H1 (cell line): ENCODE data around the gene HSD17B2. TPM values are rescaled to one million over a fixed set of nuclear protein-coding genes. Genes with fewer than 3 reads are reported as not detected.

Experiments used
- CTCF ChIA-PET: fragments of 300-600 bp; sonication (Branson Sonifier 250); formaldehyde crosslinking; loops from one replicate; lab custom pipeline; 2021; ENCODE audit not compliant: partially characterized antibody; lab: Charles Lee
- POLR2A ChIA-PET: fragments of 300-600 bp; sonication (Branson Sonifier 250); formaldehyde crosslinking; loops from one replicate; lab custom pipeline; 2021; ENCODE audit warnings: inconsistent platforms; ENCODE audit not compliant: partially characterized antibody; lab: Charles Lee
- DNase-seq, 2 experiments: peaks; one replicate each; pipeline versions ENCODE4 v3.0.0 to v3.0.0-alpha.2; 2010 to 2022; ENCODE audit warnings: low spot score in 2 of 2, low read depth in 1 of 2, mixed read lengths in 1 of 2
- FAIRE-seq: peaks from 2 replicates; lab custom pipeline; 2011; peaks lifted over from hg19 to GRCh38; lab: Jason Lieb, UNC
- H2AFZ ChIP-seq: 2 replicates; pipeline ENCODE4 v1.8.1; 2012; ENCODE audit warnings: low read length, inconsistent platforms
- H2AK5ac ChIP-seq: 2 replicates; pipeline ENCODE4 v1.6.1; 2013; ENCODE audit warnings: low read depth, low read length
- H2BK120ac ChIP-seq: replicated peaks from 2 replicates; pipeline ENCODE3; 2013; ENCODE audit warnings: low read depth, low read length, inconsistent platforms
- H2BK12ac ChIP-seq: 2 replicates; pipeline ENCODE4 v1.6.1; 2013; ENCODE audit warnings: low read depth, low read length
- H2BK15ac ChIP-seq: 2 replicates; pipeline ENCODE4 v1.6.1; 2013; ENCODE audit warnings: low read length
- H2BK20ac ChIP-seq: 2 replicates; pipeline ENCODE4 v1.6.1; 2013; ENCODE audit warnings: low read length
- H2BK5ac ChIP-seq: 2 replicates; pipeline ENCODE4 v1.6.1; 2013; ENCODE audit warnings: low read depth, low read length
- H3K14ac ChIP-seq: 2 replicates; pipeline ENCODE4 v1.6.1; 2013; ENCODE audit warnings: inconsistent platforms; ENCODE audit not compliant: insufficient read length
- H3K18ac ChIP-seq: 2 replicates; pipeline ENCODE4 v1.6.1; 2013; ENCODE audit warnings: low read length; ENCODE audit errors: extremely low read depth
- H3K23ac ChIP-seq: 2 replicates; pipeline ENCODE4 v1.6.1; 2013; ENCODE audit warnings: inconsistent platforms; ENCODE audit not compliant: insufficient read length
- H3K23me2 ChIP-seq: 2 replicates; pipeline ENCODE4 v1.6.1; 2013; ENCODE audit warnings: low read depth, low read length
- H3K27ac ChIP-seq: 2 replicates; pipeline ENCODE4 v1.6.1; 2011; ENCODE audit warnings: low read depth, low read length, inconsistent platforms
- H3K27me3 ChIP-seq, 4 experiments: replicated peaks in 1 of 4; 1 replicate in 1 of 4; 2 replicates in 3 of 4; pipeline versions ENCODE4 v1.6.1 to v1.8.1; 2011 to 2013; ENCODE audit warnings: low read length in 3 of 4, mild to moderate bottlenecking in 3 of 4, inconsistent platforms in 2 of 4, mixed read lengths in 2 of 4, moderate library complexity in 1 of 4; ENCODE audit not compliant: control insufficient read depth in 3 of 4, insufficient read depth in 3 of 4; ENCODE audit errors: extremely low read depth in 1 of 4
- H3K36me3 ChIP-seq, 4 experiments: 2 replicates each; pipeline versions ENCODE4 v1.6.1 to v1.8.1; 2011 to 2013; ENCODE audit warnings: mild to moderate bottlenecking in 4 of 4, low read length in 3 of 4, moderate library complexity in 2 of 4, control low read depth in 1 of 4, inconsistent platforms in 1 of 4; ENCODE audit not compliant: insufficient read depth in 4 of 4, control insufficient read depth in 2 of 4
- H3K4ac ChIP-seq: replicated peaks from 2 replicates; pipeline ENCODE3; 2013; ENCODE audit warnings: low read length, low read depth, mixed read lengths, inconsistent platforms; ENCODE audit not compliant: insufficient read length
- H3K4me1 ChIP-seq, 4 experiments: replicated peaks in 1 of 4; 1 replicate in 1 of 4; 2 replicates in 3 of 4; pipeline versions ENCODE4 v1.6.1 to v1.8.1; 2011 to 2013; ENCODE audit warnings: low read length in 3 of 4, inconsistent platforms in 2 of 4, mixed read lengths in 1 of 4; ENCODE audit not compliant: insufficient read depth in 4 of 4, control insufficient read depth in 3 of 4
- H3K4me2 ChIP-seq, 2 experiments: 2 replicates each; pipeline versions ENCODE4 v1.6.1 to v1.8.1; 2011 to 2013; ENCODE audit warnings: low read depth in 2 of 2, low read length in 2 of 2, control low read depth in 1 of 2, inconsistent platforms in 1 of 2, mild to moderate bottlenecking in 1 of 2; ENCODE audit not compliant: insufficient read depth in 1 of 2
- H3K4me3 ChIP-seq, 4 experiments: fragments of 200-600, 300-600 bp in 1 of 4; sonication (generic), shearing (Covaris generic), sonication (Bioruptor Twin) in 1 of 4; 2 replicates each; pipeline versions ENCODE4 v1.5.1 to v1.8.1; 2011 to 2016; ENCODE audit warnings: low read length in 4 of 4, low read depth in 3 of 4, control low read depth in 2 of 4, inconsistent platforms in 2 of 4, mild to moderate bottlenecking in 2 of 4, mixed read lengths in 1 of 4, moderate library complexity in 1 of 4; ENCODE audit not compliant: insufficient read depth in 2 of 4; ENCODE audit errors: extremely low read depth in 1 of 4
- H3K56ac ChIP-seq: replicated peaks from 2 replicates; pipeline ENCODE3; 2013; ENCODE audit warnings: low read depth, mild to moderate bottlenecking, mixed read lengths, low read length, inconsistent platforms; ENCODE audit not compliant: insufficient read length
- H3K79me1 ChIP-seq: 2 replicates; pipeline ENCODE4 v1.6.1; 2013; ENCODE audit warnings: low read depth, low read length, control low read depth
- H3K79me2 ChIP-seq, 2 experiments: 2 replicates each; pipeline versions ENCODE4 v1.6.1 to v1.8.1; 2012 to 2013; ENCODE audit warnings: low read length in 2 of 2, mild to moderate bottlenecking in 2 of 2, inconsistent platforms in 1 of 2; ENCODE audit not compliant: insufficient read depth in 2 of 2, control insufficient read depth in 1 of 2
- H3K9ac ChIP-seq, 4 experiments: replicated peaks in 1 of 4; 1 replicate in 1 of 4; 2 replicates in 3 of 4; pipeline versions ENCODE4 v1.6.1 to v1.8.1; 2011 to 2013; ENCODE audit warnings: low read depth in 3 of 4, low read length in 3 of 4, control low read depth in 2 of 4, mild to moderate bottlenecking in 2 of 4, moderate library complexity in 2 of 4, inconsistent platforms in 1 of 4; ENCODE audit errors: extremely low read depth in 1 of 4
- H3K9me3 ChIP-seq, 2 experiments: 2 replicates each; pipeline versions ENCODE4 v1.6.1 to v1.8.1; 2012 to 2013; ENCODE audit warnings: mild to moderate bottlenecking in 2 of 2, moderate library complexity in 2 of 2, control low read depth in 1 of 2, inconsistent platforms in 1 of 2, low read depth in 1 of 2, low read length in 1 of 2, mixed read lengths in 1 of 2; ENCODE audit not compliant: insufficient read depth in 2 of 2
- H4K20me1 ChIP-seq, 2 experiments: replicated peaks in 1 of 2; 2 replicates each; pipeline versions ENCODE3 to v1.8.1; 2011 to 2013; ENCODE audit warnings: inconsistent platforms in 2 of 2, low read length in 2 of 2, mild to moderate bottlenecking in 1 of 2; ENCODE audit not compliant: insufficient read depth in 2 of 2, control insufficient read depth in 1 of 2
- H4K5ac ChIP-seq: 2 replicates; pipeline ENCODE4 v1.6.1; 2013; ENCODE audit warnings: low read length, low read depth, mixed read lengths, inconsistent platforms; ENCODE audit not compliant: insufficient read length
- H4K8ac ChIP-seq: 2 replicates; pipeline ENCODE4 v1.8.0; 2013; ENCODE audit warnings: mild to moderate bottlenecking, moderate library complexity, low read length, inconsistent platforms; ENCODE audit not compliant: insufficient read depth; ENCODE audit errors: extremely low read depth
- H4K91ac ChIP-seq: replicated peaks from 2 replicates; pipeline ENCODE3; 2013; ENCODE audit warnings: low read length, mixed read lengths, inconsistent platforms; ENCODE audit not compliant: insufficient read length
- BACH1 ChIP-seq: IDR thresholded peaks from 2 replicates; pipeline ENCODE4 v1.6.1; 2012; ENCODE audit warnings: low read length, improper control_type of control experiment
- CBX5 ChIP-seq: fragments of 300-800, 300-1000 bp; sonication (generic); IDR thresholded peaks from 2 replicates; pipeline ENCODE4 v1.7.1; 2016; ENCODE audit warnings: antibody characterized with exemption, low read length, low read depth
- PHF8 ChIP-seq: fragments of 200-600 bp; sonication (generic); conservative IDR thresholded peaks from 2 replicates; pipeline ENCODE4 v1.7.1; 2012; ENCODE audit warnings: low read depth, mild to moderate bottlenecking, inconsistent platforms, low read length, moderate library complexity
- RBBP5 ChIP-seq: IDR thresholded peaks from 2 replicates; pipeline ENCODE4 v1.7.1; 2012; ENCODE audit warnings: low read depth, mild to moderate bottlenecking, inconsistent platforms, low read length, moderate library complexity, borderline replicate concordance
- SP4 ChIP-seq: IDR thresholded peaks from 2 replicates; pipeline ENCODE4 v1.6.1; 2012; ENCODE audit warnings: low read length, inconsistent platforms
- TCF12 ChIP-seq: IDR thresholded peaks from 2 replicates; pipeline ENCODE4 v1.6.1; 2011; ENCODE audit warnings: low read depth, mild to moderate bottlenecking, low read length
- WGBS, 2 experiments: shearing (Covaris generic) in 1 of 2; methylation state at CpG; one replicate each; pipeline versions ENCODE4 v1.1.6 to v1.1.7; 2013 to 2015; ENCODE audit warnings: low lambda C conversion rate in 2 of 2, mixed read lengths in 2 of 2, inconsistent platforms in 1 of 2, low coverage in 1 of 2, missing lambda C conversion rate in 1 of 2; ENCODE audit not compliant: insufficient replicate concordance in 2 of 2, insufficient coverage in 1 of 2, insufficient read length in 1 of 2; ENCODE audit errors: extremely low coverage in 1 of 2, missing lambda C conversion rate in 1 of 2; 5-methylcytosine and 5-hydroxymethylcytosine counted together
- polyA plus RNA-seq, 7 experiments: library from polyadenylated mRNA; depleted of rRNA in 3 of 7; stranded (reverse) in 5 of 7; unstranded in 2 of 7; fragments of >200 nt in 5 of 7; fragments of 200-250 nt in 2 of 7; gene quantifications; 1 replicate in 5 of 7; 2 replicates in 1 of 7; 4 replicates in 1 of 7; pipeline versions ENCODE4 v1.2.1 to v1.2.3, GENCODE V29; 2011 to 2013; ENCODE audit warnings: missing spikeins in 2 of 7, mixed read lengths in 2 of 7
- total RNA-seq: library from RNA; stranded (reverse); fragmentation: NEBNext Ultra II Directional; extraction: Animal tissue kit (Norgen Biotek cat#: 25700); gene quantifications from 2 replicates; pipeline ENCODE4 v1.2.1, GENCODE V29; 2021
- TF ChIP-seq, protein P1 (sequence below), 3 experiments: IDR thresholded peaks; 1 replicate in 2 of 3; 2 replicates in 1 of 3; pipeline versions ENCODE4 v1.5.1 to v1.6.1; 2011; ENCODE audit warnings: low read length in 3 of 3, mild to moderate bottlenecking in 3 of 3, inconsistent platforms in 2 of 3, low read depth in 1 of 3, moderate library complexity in 1 of 3; ENCODE audit not compliant: insufficient read depth in 1 of 3; ENCODE audit errors: control extremely low read depth in 1 of 3

The HSD17B2 gene
- total and polyA plus RNA-seq, 2 of the 8 experiments (the other 6 are each of a cell fraction or from before 2014, with no cell fraction given), result not detected

DNA sequence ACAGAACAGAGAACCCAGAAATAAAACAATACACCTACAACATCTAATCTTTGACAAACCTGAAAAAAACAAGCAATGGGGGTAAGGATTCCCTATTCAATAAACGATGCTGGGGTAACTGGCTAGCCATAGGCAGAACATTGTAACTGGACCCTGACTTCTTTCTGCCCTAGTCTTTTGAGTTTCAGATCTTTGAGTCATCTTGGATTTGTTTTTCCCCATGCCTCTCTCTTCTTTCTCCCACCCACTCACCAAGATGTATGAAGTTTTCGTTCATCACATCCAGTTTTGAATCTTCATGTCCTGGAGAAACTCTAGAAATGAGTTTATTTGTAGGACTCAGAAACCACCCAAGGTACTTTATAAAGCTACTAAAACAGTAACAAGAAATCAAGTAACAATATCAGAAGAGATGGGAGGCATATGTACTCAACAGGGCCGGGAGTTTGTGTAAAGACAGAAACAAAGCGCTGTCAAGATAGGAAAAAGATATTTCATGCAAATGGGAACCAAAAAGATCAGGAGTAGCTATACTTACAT is 39.0 kb downstream of the HSD17B2 start:
- Histone ChIP-seq H2BK15ac (no peak overlapping the region), H3K9ac (no peak overlapping the region), H3K4me1 (no peaks in the 10 kb centered on the region), H2BK12ac (no peak overlapping the region), H3K27ac (no peak overlapping the region), H4K91ac (no peak overlapping the region), H4K8ac (no peak overlapping the region), H3K27me3 (no peaks in the 10 kb centered on the region), H3K14ac (no peak overlapping the region), H2AK5ac (no peak overlapping the region), H3K23me2 (no peaks in the 10 kb centered on the region; the same call in 1 of the 2 replicates), H3K23ac (no peak overlapping the region), H2BK120ac (no peak overlapping the region), H3K9me3 (peaks cover under 1 to 3% of the 10 kb centered on the region in 2 experiments; a peak in 1 of 4 replicates), H3K79me2 (no peaks in the 10 kb centered on the region), H3K56ac (no peak overlapping the region), H2AFZ (no peak overlapping the region), H3K4me3 (no peak overlapping the region), H3K18ac (no peak overlapping the region), H4K5ac (no peak overlapping the region), H3K4ac (no peak overlapping the region), H3K4me2 (no peak overlapping the region), H2BK20ac (no peak overlapping the region)
- FAIRE-seq (no peak), DNase-seq (no peak)
- CTCF ChIA-PET, result interaction anchor here (0.7 to 1.6 kb wide), 2 partner anchors 39 to 758 kb away, joined by 3 to 4 read pairs; partner anchors contain the start of gene HSD17B2
- POLR2A ChIA-PET, result no interaction called here
- WGBS, 2 experiments, result 93% methylated on average over 4 of the region's 4 CpGs; no CpG with 5 or more reads in 1 of the 2 experiments
- no peak for TF ChIP-seq BACH1
- no peak for TF ChIP-seq RBBP5
- TF ChIP-seq, protein P1, sequence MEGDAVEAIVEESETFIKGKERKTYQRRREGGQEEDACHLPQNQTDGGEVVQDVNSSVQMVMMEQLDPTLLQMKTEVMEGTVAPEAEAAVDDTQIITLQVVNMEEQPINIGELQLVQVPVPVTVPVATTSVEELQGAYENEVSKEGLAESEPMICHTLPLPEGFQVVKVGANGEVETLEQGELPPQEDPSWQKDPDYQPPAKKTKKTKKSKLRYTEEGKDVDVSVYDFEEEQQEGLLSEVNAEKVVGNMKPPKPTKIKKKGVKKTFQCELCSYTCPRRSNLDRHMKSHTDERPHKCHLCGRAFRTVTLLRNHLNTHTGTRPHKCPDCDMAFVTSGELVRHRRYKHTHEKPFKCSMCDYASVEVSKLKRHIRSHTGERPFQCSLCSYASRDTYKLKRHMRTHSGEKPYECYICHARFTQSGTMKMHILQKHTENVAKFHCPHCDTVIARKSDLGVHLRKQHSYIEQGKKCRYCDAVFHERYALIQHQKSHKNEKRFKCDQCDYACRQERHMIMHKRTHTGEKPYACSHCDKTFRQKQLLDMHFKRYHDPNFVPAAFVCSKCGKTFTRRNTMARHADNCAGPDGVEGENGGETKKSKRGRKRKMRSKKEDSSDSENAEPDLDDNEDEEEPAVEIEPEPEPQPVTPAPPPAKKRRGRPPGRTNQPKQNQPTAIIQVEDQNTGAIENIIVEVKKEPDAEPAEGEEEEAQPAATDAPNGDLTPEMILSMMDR (IDR thresholded peaks at IDR 0.05; ENCODE audit: control extremely low read depth in 1 of 3, insufficient read depth in 1 of 3, low read depth in 1 of 3, low read length in 3 of 3), result no peak
- TF ChIP-seq CBX5, result no peak
- TF ChIP-seq PHF8, result no peak
- TF ChIP-seq SP4, result no peak
- TF ChIP-seq TCF12, result no peak
- TF ChIP-seq, all 59 proteins: peak for 0
- Histone ChIP-seq H2BK5ac (no peak overlapping the region), H3K79me1 (no peaks in the 10 kb centered on the region), H3K36me3 (no peaks in the 10 kb centered on the region), H4K20me1 (no peaks in the 10 kb centered on the region)
